GM12874 (cell line): Measurements from ENCODE around the gene UROS.

Experiments used
- CTCF ChIP-seq: IDR thresholded peaks from 2 replicates; pipeline ENCODE4 v1.5.1; 2011; ENCODE audit warnings: low read depth, mild to moderate bottlenecking, control low read depth, low read length, moderate library complexity; ENCODE audit not compliant: insufficient read depth

UROS gene

GRCh38 chr10:125857185-125857760, 34.2 kb upstream of the UROS start:
- no peak for TF ChIP-seq CTCF

- no peak for TF ChIP-seq CTCF
Measured at GRCh38 chr10:125852487-125852886, 29.4 kb upstream of the UROS start.

- TF ChIP-seq CTCF, result no peak
Measured at GRCh38 chr10:125850766-125851731, 28.0 kb upstream of the UROS start.

GRCh38 chr10:125849448-125849847, 26.4 kb upstream of the UROS start:
- no peak for TF ChIP-seq CTCF

DNA sequence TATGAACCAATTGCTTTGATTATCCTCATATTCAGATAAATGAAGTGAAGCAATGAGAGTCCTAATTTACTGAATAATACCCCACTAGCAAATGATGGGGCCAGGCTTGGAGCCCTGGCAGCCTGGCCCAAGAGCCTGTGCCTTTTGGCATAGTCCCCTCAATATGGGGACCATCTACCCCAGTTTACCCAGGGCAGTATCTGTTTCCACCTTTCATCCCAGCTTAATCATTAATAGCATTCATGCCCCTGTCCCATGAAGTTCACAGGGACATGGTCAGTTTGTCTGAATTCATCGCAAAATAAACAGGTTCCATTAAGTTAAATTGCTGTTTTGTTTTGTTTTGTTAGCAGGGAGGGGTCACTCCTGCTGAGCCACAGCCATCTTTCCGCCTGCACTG, 25.8 kb upstream of the UROS start:
- TF ChIP-seq CTCF, result no peak

DNA sequence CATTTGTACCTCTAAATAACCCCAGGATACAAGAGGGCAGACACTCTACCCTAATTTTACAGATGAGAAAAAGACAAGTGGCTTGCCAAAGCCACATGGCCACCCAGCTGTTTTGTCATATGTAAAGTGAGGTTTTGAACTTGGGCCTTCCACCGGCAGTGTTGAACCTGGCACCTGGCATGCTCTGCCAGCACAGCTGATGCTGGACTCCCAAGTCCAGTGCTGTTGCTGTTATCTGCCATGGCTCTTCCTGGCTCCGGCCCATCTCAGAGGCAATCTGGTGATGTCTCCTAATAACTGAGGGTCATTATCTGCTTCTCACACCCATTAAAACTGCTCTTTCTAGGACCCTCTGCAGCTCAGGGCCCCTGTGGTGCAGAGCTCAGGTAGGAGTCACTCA, 25.3 kb upstream of the UROS start:
- TF ChIP-seq CTCF, result no peak

DNA sequence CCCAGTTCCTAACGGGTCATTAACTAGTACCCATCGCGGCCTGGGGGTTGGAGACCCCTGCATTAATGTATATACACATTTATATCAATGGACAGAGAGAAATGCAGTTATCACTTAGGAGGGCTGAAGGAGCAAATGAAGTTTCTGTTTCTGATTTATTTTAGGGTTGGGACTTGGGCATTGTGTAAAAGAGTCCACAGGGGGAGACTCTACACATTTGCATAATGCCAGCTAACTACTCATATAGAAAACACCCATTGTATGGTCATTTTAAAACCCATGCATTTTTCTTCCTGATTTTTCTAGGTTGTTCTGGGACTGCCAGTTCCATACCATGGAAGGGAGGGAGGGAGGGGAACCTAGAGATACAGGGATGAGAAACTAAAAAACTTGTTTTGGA, 23.8 kb upstream of the UROS start:
- no peak for TF ChIP-seq CTCF
